ENCODE results near the gene TBCEL. TPM values are rescaled to one million over a fixed set of nuclear protein-coding genes. Genes with fewer than 3 reads are reported as not detected.
A peak's percentile ranks its signal among the peaks of the same experiment; 100 is the strongest.

The TBCEL gene
- total and polyA plus RNA-seq, 4 experiments from 2014 or later = 3.7 to 22.6 (median 13.2) TPM

- CTCF ChIA-PET (ENCODE audit: partially characterized antibody) = no interaction called here
- POLR2A ChIA-PET (ENCODE audit: partially characterized antibody) = no interaction called here
- Histone ChIP-seq H3K4me3 (ENCODE audit: low read length in 2 of 2) (no peak overlapping the region), H3K36me3 (ENCODE audit: insufficient read depth, low read length) (no peaks in the 10 kb centered on the region), H3K27ac (ENCODE audit: low read depth, low read length) (no peak overlapping the region), H3K9me3 (ENCODE audit: control insufficient read depth in 1 of 2, low read length in 2 of 2) (no peaks in the 10 kb centered on the region), H3K4me1 (ENCODE audit: insufficient read depth, low read length) (no peaks in the 10 kb centered on the region), H3K27me3 (ENCODE audit: insufficient read depth, low read length) (no peaks in the 10 kb centered on the region)
- Mint-ChIP-seq H3K9me3 (no peaks in the 10 kb centered on the region), H3K36me3 (peaks cover 50 to 55% of the 10 kb centered on the region in 2 donors), H3K27me3 (no peaks in the 10 kb centered on the region), H3K27ac (no peak overlapping the region), H3K4me1 (no peaks in the 10 kb centered on the region), H3K4me3 (no peak overlapping the region)
- DNase-seq = no peak
- intact Hi-C loops (cut with micrococcal nuclease) = no loop called here
These were observed 39.8 kb downstream of the TBCEL start for GRCh38 chr11:121063728-121064127.

- no peak overlapping the region for H3K4me3 Mint-ChIP-seq
- H3K4me1 Mint-ChIP-seq = no peaks in the 10 kb centered on the region
- POLR2A ChIA-PET (ENCODE audit: partially characterized antibody) = no interaction called here
- H3K9me3 Mint-ChIP-seq = peaks cover 0 to 5% (median 3%) of the 10 kb centered on the region in 8 donors
- H3K36me3 Mint-ChIP-seq = peaks cover 57% of the 10 kb centered on the region in 2 donors
- intact Hi-C loops (cut with micrococcal nuclease) = no loop called here
- Histone ChIP-seq H3K4me1 (ENCODE audit: insufficient read depth, low read length) (no peaks in the 10 kb centered on the region), H3K36me3 (ENCODE audit: insufficient read depth, low read length) (peaks cover 5% of the 10 kb centered on the region), H3K9me3 (ENCODE audit: control insufficient read depth in 1 of 2, low read length in 2 of 2) (no peaks in the 10 kb centered on the region), H3K4me3 (ENCODE audit: low read length in 2 of 2) (no peak overlapping the region), H3K27me3 (ENCODE audit: insufficient read depth, low read length) (no peaks in the 10 kb centered on the region), H3K27ac (ENCODE audit: low read depth, low read length) (no peak overlapping the region)
- CTCF ChIA-PET (ENCODE audit: partially characterized antibody) = interaction anchor here (1.0 kb wide), 1 partner anchor 17 kb away, joined by 3 read pairs; no protein-coding TSS in a partner anchor
- H3K27me3 Mint-ChIP-seq = no peaks in the 10 kb centered on the region
- no peak for DNase-seq
- H3K27ac Mint-ChIP-seq = no peak overlapping the region
These were observed 42.7 kb downstream of the TBCEL start for GRCh38 chr11:121066623-121067022.

- no peaks in the 10 kb centered on the region for H3K4me1 ChIP-seq (ENCODE audit: insufficient read depth, low read length)
These were observed 43.1 kb downstream of the TBCEL start for GRCh38 chr11:121067026-121067425.

GRCh38 chr11:121067453-121067852 is 43.6 kb downstream of the TBCEL start:
- H3K4me1 ChIP-seq (ENCODE audit: insufficient read depth, low read length) = no peaks in the 10 kb centered on the region
- no peak overlapping the region for H3K27ac ChIP-seq (ENCODE audit: low read depth, low read length)
- H3K27me3 ChIP-seq (ENCODE audit: insufficient read depth, low read length) = no peaks in the 10 kb centered on the region
- no peaks in the 10 kb centered on the region for H3K9me3 ChIP-seq (ENCODE audit: control insufficient read depth in 1 of 2, low read length in 2 of 2)
- peaks cover 5% of the 10 kb centered on the region for H3K36me3 ChIP-seq (ENCODE audit: insufficient read depth, low read length)
- Mint-ChIP-seq H3K4me3 (no peak overlapping the region), H3K36me3 (peaks cover 57 to 59% of the 10 kb centered on the region in 2 donors), H3K4me1 (no peaks in the 10 kb centered on the region), H3K27me3 (no peaks in the 10 kb centered on the region), H3K9me3 (peaks cover 0 to 5% (median 3%) of the 10 kb centered on the region in 8 donors), H3K27ac (no peak overlapping the region)
- no peak overlapping the region for H3K4me3 ChIP-seq (ENCODE audit: low read length in 2 of 2)
- POLR2A ChIA-PET (ENCODE audit: partially characterized antibody) = no interaction called here
- intact Hi-C loops (cut with micrococcal nuclease) = no loop called here
- CTCF ChIA-PET (ENCODE audit: partially characterized antibody) = interaction anchor here (1.0 kb wide), 1 partner anchor 18 kb away, joined by 3 read pairs; no protein-coding TSS in a partner anchor
- DNase-seq = no peak

More at GRCh38 chr11:121067026-121067425, 43.1 kb downstream of the TBCEL start:
- Mint-ChIP-seq H3K36me3 (peaks cover 57 to 61% of the 10 kb centered on the region in 2 donors), H3K4me3 (no peak overlapping the region), H3K9me3 (peaks cover 0 to 5% (median 3%) of the 10 kb centered on the region in 8 donors), H3K27me3 (no peaks in the 10 kb centered on the region), H3K4me1 (no peaks in the 10 kb centered on the region), H3K27ac (no peak overlapping the region)
- no peak for DNase-seq
- intact Hi-C loops (cut with micrococcal nuclease) = no loop called here
- Histone ChIP-seq H3K27me3 (ENCODE audit: insufficient read depth, low read length) (no peaks in the 10 kb centered on the region), H3K27ac (ENCODE audit: low read depth, low read length) (no peak overlapping the region), H3K9me3 (ENCODE audit: control insufficient read depth in 1 of 2, low read length in 2 of 2) (no peaks in the 10 kb centered on the region), H3K4me3 (ENCODE audit: low read length in 2 of 2) (no peak overlapping the region), H3K36me3 (ENCODE audit: insufficient read depth, low read length) (peaks cover 5% of the 10 kb centered on the region)
- ChIA-PET CTCF (ENCODE audit: partially characterized antibody) (interaction anchor here (1.0 kb wide), 1 partner anchor 18 kb away, joined by 3 read pairs; no protein-coding TSS in a partner anchor), POLR2A (ENCODE audit: partially characterized antibody) (no interaction called here)

DNA sequence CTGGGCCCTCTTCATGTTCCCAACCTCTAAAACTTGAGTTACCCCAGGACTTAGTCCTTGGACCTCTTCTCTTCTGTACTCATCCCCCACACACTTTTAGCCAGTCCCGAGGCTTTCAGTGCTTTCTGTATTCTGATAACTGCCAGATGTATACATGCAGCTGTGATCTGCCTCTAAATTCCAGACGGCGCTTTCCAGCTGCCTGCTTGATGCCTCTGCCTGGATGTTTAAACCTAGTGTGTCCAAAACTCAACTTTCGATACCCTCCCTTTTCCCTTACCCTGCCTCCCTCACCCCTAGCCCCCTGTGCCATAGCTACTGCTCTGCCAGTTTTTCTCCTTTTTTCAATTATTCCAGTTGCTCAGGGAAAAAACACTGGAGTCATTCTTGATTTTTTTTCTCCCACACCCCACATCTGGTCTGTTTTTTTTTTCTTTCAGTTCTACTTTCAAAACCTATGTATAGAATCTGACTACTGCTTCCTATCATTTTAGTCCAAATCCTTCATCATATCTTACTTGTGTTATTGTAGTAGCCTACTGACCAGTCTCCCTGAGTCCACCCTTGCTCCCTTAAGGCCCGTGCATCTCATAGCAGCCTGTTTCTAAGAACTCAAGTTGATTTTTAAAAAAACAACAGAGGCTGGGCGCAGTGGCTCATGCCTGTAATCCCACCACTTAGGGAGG is 44.2 kb downstream of the TBCEL start:
- ChIA-PET POLR2A (ENCODE audit: partially characterized antibody) (no interaction called here), CTCF (ENCODE audit: partially characterized antibody) (no interaction called here)
- intact Hi-C loops (cut with micrococcal nuclease) = no loop called here
- Histone ChIP-seq H3K4me1 (ENCODE audit: insufficient read depth, low read length) (no peaks in the 10 kb centered on the region), H3K9me3 (ENCODE audit: control insufficient read depth in 1 of 2, low read length in 2 of 2) (no peaks in the 10 kb centered on the region), H3K27ac (ENCODE audit: low read depth, low read length) (no peak overlapping the region), H3K4me3 (ENCODE audit: low read length in 2 of 2) (no peak overlapping the region), H3K36me3 (ENCODE audit: insufficient read depth, low read length) (peaks cover 5% of the 10 kb centered on the region), H3K27me3 (ENCODE audit: insufficient read depth, low read length) (no peaks in the 10 kb centered on the region)
- Mint-ChIP-seq H3K27me3 (no peaks in the 10 kb centered on the region), H3K4me1 (no peaks in the 10 kb centered on the region), H3K4me3 (no peak overlapping the region), H3K36me3 (peaks cover 54% of the 10 kb centered on the region in 2 donors), H3K27ac (peak overlapping the region in 1 of 7 donors; percentile 6), H3K9me3 (peaks cover 0 to 5% (median 3%) of the 10 kb centered on the region in 8 donors)
- DNase-seq = no peak

GRCh38 chr11:121068787-121069186 is 44.9 kb downstream of the TBCEL start:
- intact Hi-C loops (cut with micrococcal nuclease) = no loop called here
- Mint-ChIP-seq H3K27ac (peak overlapping the region in 1 of 7 donors; percentile 16), H3K36me3 (peaks cover 47 to 48% of the 10 kb centered on the region in 2 donors), H3K4me3 (no peak overlapping the region), H3K4me1 (no peaks in the 10 kb centered on the region), H3K27me3 (no peaks in the 10 kb centered on the region), H3K9me3 (peaks cover 0 to 5% (median 3%) of the 10 kb centered on the region in 8 donors)
- POLR2A ChIA-PET (ENCODE audit: partially characterized antibody) = no interaction called here
- Histone ChIP-seq H3K4me3 (ENCODE audit: low read length in 2 of 2) (no peak overlapping the region), H3K9me3 (ENCODE audit: control insufficient read depth in 1 of 2, low read length in 2 of 2) (no peaks in the 10 kb centered on the region), H3K27ac (ENCODE audit: low read depth, low read length) (no peak overlapping the region), H3K4me1 (ENCODE audit: insufficient read depth, low read length) (no peaks in the 10 kb centered on the region), H3K27me3 (ENCODE audit: insufficient read depth, low read length) (no peaks in the 10 kb centered on the region), H3K36me3 (ENCODE audit: insufficient read depth, low read length) (peaks cover 5% of the 10 kb centered on the region)
- no peak for DNase-seq
- CTCF ChIA-PET (ENCODE audit: partially characterized antibody) = no interaction called here

GRCh38 chr11:121070951-121071845 is 47.3 kb downstream of the TBCEL start:
- H3K36me3 ChIP-seq (ENCODE audit: insufficient read depth, low read length) = peaks cover 5% of the 10 kb centered on the region
- H3K27ac ChIP-seq (ENCODE audit: low read depth, low read length) = no peak overlapping the region
- POLR2A ChIA-PET (ENCODE audit: partially characterized antibody) = no interaction called here
- intact Hi-C loops (cut with micrococcal nuclease) = no loop called here
- peak overlapping the region in 1 of 7 donors; percentile 73 for H3K27ac Mint-ChIP-seq
- H3K9me3 Mint-ChIP-seq = peaks cover 0 to 5% (median 3%) of the 10 kb centered on the region in 8 donors
- no peak for DNase-seq
- no peaks in the 10 kb centered on the region for H3K9me3 ChIP-seq (ENCODE audit: control insufficient read depth in 1 of 2, low read length in 2 of 2)
- no peak overlapping the region for H3K4me3 Mint-ChIP-seq
- CTCF ChIA-PET (ENCODE audit: partially characterized antibody) = no interaction called here
- no peaks in the 10 kb centered on the region for H3K27me3 Mint-ChIP-seq
- no peaks in the 10 kb centered on the region for H3K4me1 Mint-ChIP-seq
- no peaks in the 10 kb centered on the region for H3K4me1 ChIP-seq (ENCODE audit: insufficient read depth, low read length)
- no peaks in the 10 kb centered on the region for H3K27me3 ChIP-seq (ENCODE audit: insufficient read depth, low read length)
- H3K4me3 ChIP-seq (ENCODE audit: low read length in 2 of 2) = no peak overlapping the region
- peaks cover 49 to 54% of the 10 kb centered on the region in 2 donors for H3K36me3 Mint-ChIP-seq

All from CD4-positive, alpha-beta memory T cell (primary cell).